OCI-M1 (cell line): Measurements from ENCODE around the gene SHC4.

Experiments
- DNase-seq: peaks from one replicate; lab custom pipeline; 2025; lab: John Stamatoyannopoulos, UW

The SHC4 gene

GRCh38 chr15:48968066-48968465, 4.3 kb upstream of the SHC4 start:
- DNase-seq: no peak

GRCh38 chr15:48967336-48967735, 3.6 kb upstream of the SHC4 start:
- no peak for DNase-seq

- DNase-seq: peak; percentile 72
These were observed 3.0 kb upstream of the SHC4 start for GRCh38 chr15:48966595-48967301.

- DNase-seq: peak; percentile 80
These were observed 2.3 kb upstream of the SHC4 start for GRCh38 chr15:48965972-48966371.

GRCh38 chr15:48964898-48965297, 1.2 kb upstream of the SHC4 start:
- no peak for DNase-seq

- no peak for DNase-seq
These were observed 826 bp downstream of the SHC4 start for GRCh38 chr15:48962662-48963523.

- DNase-seq: no peak
These were observed 7.8 kb downstream of the SHC4 start for GRCh38 chr15:48955967-48956366.

- DNase-seq: no peak
These were observed 8.3 kb downstream of the SHC4 start for GRCh38 chr15:48955370-48955769.

- no peak for DNase-seq
These were observed 9.2 kb downstream of the SHC4 start for GRCh38 chr15:48954538-48954937.

- DNase-seq: no peak
These were observed 16.9 kb downstream of the SHC4 start for GRCh38 chr15:48946840-48947187.

- peak; percentile 84 for DNase-seq
These were observed 17.5 kb downstream of the SHC4 start for GRCh38 chr15:48946074-48946839.

GRCh38 chr15:48945386-48945785, 18.3 kb downstream of the SHC4 start:
- DNase-seq: peak; percentile 53

- peak; percentile 11 for DNase-seq
These were observed 21.8 kb downstream of the SHC4 start for GRCh38 chr15:48941904-48942303.

GRCh38 chr15:48940508-48940907, 23.2 kb downstream of the SHC4 start:
- DNase-seq: peak; percentile 11

GRCh38 chr15:48939648-48940047, 24.1 kb downstream of the SHC4 start:
- no peak for DNase-seq

GRCh38 chr15:48937886-48938285, 25.8 kb downstream of the SHC4 start:
- DNase-seq: no peak

GRCh38 chr15:48936666-48937065, 27.1 kb downstream of the SHC4 start:
- no peak for DNase-seq

GRCh38 chr15:48935236-48935635, 28.5 kb downstream of the SHC4 start:
- no peak for DNase-seq

GRCh38 chr15:48930735-48931134, 33.0 kb downstream of the SHC4 start:
- DNase-seq: peak; percentile 9

GRCh38 chr15:48929661-48930060, 34.1 kb downstream of the SHC4 start:
- no peak for DNase-seq

- DNase-seq: peak; percentile 37
These were observed 34.7 kb downstream of the SHC4 start for GRCh38 chr15:48928877-48929538.

GRCh38 chr15:48925714-48926223, 38.0 kb downstream of the SHC4 start:
- peak; percentile 74 for DNase-seq
